ENCODE results near the gene PLXNB3.
A peak's percentile ranks its signal among the peaks of the same experiment; 100 is the strongest.
"Not testable (repeated sequence)": the region's sequence is repeated elsewhere in the genome, so short reads cannot be mapped to it uniquely, and the experiment has no call there.

Gene PLXNB3

GRCh38 chrX:153816831-153817690 is 53.0 kb downstream of the PLXNB3 start:
- peak; percentile 21 for DNase-seq (ENCODE audit: low spot score)

- DNase-seq (ENCODE audit: low spot score), result not testable (repeated sequence)
Observed at GRCh38 chrX:153818064-153818463, 54.0 kb downstream of the PLXNB3 start.

- peak; percentile 33 for DNase-seq (ENCODE audit: low spot score)
Observed at GRCh38 chrX:153818571-153819383, 54.7 kb downstream of the PLXNB3 start.

GRCh38 chrX:153819384-153820040 is 55.5 kb downstream of the PLXNB3 start:
- DNase-seq (ENCODE audit: low spot score), result no peak

- no peak for DNase-seq (ENCODE audit: low spot score)
Observed at GRCh38 chrX:153820601-153821000, 56.6 kb downstream of the PLXNB3 start.

GRCh38 chrX:153821066-153821465 is 57.0 kb downstream of the PLXNB3 start:
- no peak for DNase-seq (ENCODE audit: low spot score)

GRCh38 chrX:153824348-153824747 is 60.3 kb downstream of the PLXNB3 start:
- DNase-seq (ENCODE audit: low spot score), result no peak

- DNase-seq (ENCODE audit: low spot score), result no peak
Observed at GRCh38 chrX:153825042-153825441, 61.0 kb downstream of the PLXNB3 start.

Data from CD4-positive, alpha-beta T cell treated with Interleukin-15 for 4 hours (primary cell).